Fibroblast of upper back skin (primary cell): ENCODE results near the gene ANAPC5.
"Not testable (repeated sequence)": the region's sequence is repeated elsewhere in the genome, so short reads cannot be mapped to it uniquely, and the experiment has no call there.

Source experiments
- DNase-seq: peaks from one replicate; pipeline ENCODE4 v3.0.0-alpha.2; 2013

The ANAPC5 gene

DNA sequence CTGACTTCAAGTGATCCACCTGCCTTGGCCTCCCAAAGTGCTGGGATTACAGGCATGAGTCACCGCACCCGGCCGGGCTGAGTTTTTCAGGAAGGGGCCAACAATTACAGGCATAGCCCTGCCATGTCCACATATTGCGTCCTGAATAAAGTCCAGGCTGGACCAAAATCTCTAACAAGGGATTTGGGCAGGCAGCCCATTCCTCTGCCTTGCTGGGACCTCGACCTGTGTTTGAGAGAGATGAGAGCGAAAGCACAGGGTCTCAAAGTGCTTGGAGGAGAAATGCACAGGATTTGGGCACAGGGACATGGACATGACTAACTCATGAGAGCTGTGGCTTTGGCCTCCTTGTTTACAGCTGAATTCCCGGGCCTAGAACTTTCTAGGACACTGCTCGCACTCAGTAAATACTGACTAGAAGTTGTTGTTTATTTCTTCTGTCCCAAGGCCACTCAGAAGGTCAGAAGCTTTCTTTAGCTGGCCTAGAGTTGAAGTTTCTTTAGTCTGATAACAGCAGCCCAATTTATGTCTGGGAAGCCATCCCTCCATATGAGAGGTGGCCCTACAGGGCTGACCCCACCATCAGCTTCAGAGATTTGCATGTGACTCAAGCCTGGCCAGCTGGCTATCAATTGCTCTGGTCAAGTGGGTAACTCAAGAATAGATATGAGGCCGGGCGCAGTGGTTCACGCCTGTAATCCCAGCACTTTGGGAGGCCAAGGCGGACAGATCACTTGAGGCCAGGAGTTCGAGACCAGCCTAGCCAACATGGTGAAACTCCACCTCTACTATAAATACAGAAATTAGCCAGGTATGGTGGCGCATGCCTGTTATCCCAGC lies 67.4 kb downstream of the ANAPC5 start:
- DNase-seq: no peak

DNA sequence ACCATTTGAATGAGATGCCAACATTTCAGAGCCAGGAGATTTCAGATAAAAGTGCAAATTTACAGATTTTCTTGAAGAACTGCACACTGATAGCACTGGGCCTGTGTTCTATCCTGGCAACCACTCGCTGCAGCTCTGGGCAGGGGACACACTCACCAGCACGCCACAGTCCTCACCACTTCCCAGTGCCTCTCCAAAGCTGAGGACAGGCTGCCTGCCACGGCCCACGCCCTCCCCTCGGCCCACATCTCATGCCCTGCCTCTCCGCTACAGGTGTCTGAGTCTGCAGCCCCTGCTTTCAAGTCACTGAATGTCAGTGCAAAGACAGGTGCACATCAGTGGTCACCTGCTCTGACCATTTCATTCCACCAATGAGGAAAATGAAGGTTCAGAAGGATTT lies 68.4 kb downstream of the ANAPC5 start:
- DNase-seq: no peak

DNA sequence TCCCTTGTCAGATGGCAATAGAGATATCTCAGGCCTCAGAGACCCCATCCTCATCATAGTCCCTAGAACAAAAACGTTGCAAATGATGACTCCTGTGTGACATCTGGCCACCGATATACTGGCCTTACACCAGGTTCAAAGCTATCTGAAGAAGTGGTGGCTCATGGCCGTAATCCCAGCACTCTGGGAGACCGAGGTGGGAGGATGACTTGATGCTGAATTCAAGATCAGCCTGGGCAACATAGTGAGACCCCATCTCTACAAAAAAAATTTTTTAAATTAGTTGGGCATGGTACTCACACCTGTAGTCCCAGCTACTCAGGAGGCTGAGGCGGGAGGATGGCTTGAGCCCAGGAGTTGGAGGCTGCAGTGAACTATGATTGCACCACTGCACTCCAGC lies 68.8 kb downstream of the ANAPC5 start:
- no peak for DNase-seq

DNA sequence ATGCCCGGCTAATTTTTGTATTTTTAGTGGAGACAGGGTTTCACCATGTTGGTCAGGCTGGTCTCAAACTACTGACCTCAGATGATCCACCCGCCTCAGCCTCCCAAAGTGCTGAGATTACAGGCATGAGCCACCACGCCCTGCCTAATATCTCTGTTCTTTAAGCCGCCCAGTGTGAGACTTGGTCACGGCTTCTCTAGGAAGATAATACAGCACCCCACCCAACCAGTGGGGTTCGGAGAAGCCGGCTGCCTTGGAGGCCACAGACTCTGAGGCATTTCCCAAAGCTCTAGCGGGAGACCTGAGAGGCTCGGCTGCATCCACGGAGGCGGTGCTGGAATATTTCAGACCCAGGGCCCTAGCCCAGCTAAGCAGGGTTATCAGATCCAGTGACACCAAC lies 69.3 kb downstream of the ANAPC5 start:
- DNase-seq: not testable (repeated sequence)

DNA sequence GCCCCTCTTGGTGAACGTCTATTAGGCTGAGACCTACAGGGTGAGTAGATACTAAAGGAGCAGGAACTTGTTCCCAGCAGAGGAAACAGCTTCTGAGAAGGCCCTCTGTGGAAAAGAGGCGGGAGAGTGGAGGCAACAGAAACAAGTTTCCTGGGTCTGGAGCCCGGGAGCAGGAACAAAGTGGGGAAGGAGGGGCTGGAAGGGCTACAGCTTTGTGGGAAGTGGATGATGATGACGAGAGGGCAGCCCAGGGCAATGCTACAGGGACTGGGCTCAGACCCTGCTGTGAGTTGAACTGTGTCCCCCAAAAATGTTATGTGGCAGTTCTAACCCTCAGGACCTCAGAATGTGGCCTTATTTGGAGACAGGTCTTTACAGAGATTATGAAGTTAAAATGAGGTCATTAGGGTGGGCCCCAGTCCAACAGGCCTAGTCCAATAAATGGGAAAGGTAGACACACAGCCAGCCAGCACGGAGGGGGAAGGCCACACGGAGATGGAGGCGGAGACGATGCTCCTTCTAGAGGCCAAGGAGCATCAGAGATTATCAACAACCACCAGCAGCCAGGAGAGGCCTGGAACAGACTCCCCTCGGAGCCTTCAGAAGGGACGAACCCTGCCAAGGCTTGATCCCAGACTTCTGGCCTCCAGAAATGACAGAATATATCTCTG lies 70.0 kb downstream of the ANAPC5 start:
- no peak for DNase-seq

DNA sequence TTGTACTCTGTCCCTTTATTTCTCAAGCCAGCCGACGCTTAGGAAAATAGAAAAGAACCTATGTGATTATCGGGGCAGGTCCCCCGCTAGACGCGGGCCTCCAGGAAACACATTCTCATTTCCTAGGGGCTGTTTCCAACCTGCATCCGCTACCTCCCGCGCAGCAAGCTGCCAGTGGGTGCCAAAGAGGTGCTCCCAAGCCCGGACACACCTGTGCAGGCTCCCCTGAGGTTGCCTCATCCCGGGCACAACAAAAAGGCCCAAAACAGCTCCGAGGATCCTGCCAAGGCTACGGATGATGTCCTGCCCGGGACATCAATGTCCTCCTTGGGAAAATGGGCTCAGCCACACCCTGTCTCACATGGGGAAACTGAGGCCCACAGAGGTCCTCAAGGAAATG lies 71.1 kb downstream of the ANAPC5 start:
- not testable (repeated sequence) for DNase-seq

DNA sequence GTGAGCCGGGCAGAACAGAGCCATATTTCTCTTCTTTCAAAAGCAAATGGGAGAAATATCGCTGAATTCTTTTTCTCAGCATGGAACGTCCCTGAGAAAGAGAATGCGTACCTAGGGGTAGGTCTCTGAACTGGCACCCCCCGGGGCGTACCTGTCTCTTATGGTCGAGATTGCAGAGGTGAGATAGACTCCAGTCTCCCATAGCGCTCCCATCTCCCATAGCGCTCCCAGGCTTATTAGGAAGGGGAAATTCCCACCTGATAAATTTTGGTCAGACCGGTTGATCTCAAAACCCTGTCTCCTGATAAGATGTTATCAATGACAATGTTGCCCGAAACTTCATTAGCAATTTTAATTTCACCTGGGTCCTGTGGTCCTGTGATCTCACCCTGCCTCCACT lies 71.7 kb downstream of the ANAPC5 start:
- DNase-seq: not testable (repeated sequence)

DNA sequence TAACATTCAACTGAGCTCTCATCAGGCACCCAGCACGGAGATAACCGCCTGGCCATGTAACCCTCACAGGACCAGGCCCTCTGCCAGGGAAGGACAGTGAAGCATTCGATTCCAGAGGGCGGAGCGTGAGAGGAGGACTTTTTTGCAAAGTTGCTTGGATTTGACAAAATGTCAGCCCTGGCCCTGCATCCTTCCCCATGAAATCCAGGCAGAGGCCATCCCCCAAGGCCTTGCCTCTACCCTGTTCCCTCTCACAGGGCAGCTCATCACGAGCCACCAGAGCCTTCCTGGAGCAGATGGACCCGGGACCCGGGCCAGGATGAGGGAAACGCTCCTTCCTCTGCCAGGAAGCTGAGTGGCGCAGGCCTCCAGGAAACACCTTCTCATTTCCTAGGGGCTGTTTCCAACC lies 72.7 kb downstream of the ANAPC5 start:
- no peak for DNase-seq

DNA sequence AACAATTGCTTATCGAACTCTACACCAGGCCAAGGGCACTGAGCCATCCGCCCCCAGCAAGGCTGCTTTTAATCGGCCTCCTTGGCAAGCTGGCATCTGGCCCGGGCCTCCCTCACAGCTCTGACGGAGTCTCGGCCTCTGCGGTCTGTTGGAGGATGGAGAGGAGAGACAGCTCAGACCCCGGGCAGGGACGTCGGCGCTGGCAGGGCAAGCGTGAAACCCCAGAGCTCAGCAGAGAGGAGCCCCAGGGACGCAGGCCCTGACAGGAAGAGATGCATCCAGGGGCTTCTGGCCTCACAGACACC lies 73.2 kb downstream of the ANAPC5 start:
- no peak for DNase-seq

DNA sequence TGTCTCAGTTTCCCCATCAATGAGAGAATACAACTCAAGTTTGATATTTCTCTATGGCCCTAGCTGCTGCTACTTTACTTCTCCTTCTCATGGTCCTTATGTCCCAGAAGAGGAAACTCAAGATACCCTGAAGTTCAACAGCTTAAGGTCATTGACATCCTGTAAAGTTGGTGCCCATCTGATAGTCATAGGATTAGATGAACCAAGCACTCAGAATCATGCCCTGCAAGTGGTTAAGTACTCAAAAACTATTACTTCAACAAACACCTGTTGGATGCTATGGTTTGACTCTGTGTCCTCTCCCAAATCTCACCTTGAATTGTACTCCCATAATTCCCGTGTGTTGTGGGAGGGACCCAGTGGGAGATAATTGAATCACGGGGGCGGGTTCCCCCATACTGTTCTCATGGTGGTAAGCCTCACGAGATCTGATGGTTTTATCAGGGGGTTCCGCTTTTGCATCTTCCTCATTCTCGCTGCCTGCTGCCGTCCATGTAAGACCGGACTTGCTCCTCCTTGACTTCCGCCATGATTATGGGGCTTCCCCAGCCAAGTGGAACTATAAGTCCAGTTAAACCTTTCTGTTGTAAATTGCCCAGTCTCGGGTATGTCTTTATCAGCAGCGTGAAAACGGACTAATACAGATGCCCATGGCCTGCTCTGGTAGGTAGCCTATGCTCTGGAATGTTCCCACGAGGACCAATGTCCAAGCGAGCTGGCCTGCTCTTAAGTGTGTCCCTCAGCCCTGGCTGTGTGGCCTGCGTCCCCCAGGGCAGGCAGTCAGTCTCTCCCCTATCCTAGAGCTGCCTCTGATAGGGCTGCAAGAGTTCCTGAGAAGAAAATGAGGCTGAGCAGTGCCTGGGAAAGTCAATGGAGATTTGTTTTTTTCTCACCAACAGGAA lies 73.8 kb downstream of the ANAPC5 start:
- DNase-seq: no peak

DNA sequence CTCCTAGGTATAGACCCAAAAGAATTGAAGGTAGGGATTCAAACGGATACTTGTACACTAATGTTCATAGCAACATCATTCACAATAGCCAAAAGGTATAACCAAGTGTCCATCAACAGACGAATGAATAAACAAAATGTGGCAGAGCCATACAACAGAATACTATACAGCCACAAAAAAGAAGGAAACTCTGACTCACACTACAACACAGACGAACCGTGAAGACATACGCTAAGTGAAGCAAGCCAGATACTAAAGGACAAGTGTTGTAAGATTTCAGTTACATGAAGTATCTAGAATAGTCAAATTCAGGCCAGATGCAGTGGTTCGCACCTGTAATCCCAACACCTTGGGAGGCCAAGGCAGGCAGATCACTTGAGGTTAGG lies 74.8 kb downstream of the ANAPC5 start:
- no peak for DNase-seq

DNA sequence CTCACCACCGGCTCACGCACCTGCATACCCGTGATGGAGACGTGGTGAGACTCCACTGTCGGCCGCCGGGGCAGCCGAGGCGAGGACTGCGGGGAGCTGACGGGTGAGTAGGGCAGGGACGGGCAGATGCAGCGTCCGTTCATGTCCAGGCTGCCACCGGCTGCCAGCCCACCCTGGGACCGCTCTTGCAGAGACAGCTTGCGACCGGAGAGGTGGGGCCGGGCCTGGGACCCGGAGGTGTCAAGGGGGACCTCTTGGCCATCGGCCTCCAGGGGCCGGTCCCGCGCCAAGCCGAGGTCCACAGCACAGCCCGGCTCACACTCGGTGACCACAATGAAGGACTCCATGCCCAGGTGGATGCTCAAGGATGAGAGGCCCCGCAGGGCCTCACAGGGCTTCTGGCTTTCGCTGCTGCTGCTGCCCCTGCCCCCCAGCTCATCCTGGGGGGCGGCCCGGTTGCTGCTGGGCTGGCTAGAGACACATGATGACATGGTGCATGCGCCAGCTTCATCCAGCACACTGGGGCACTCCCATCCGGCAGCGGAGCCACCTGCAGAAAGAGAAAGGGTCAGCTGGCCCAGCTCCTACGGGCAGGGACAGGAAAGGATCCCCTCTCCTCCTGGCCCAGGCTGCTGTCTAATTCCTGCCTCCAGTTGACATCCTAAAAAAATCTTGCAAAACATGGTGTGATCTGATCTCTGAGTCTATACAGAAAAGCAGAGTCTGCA lies 78.0 kb downstream of the ANAPC5 start:
- DNase-seq: no peak

DNA sequence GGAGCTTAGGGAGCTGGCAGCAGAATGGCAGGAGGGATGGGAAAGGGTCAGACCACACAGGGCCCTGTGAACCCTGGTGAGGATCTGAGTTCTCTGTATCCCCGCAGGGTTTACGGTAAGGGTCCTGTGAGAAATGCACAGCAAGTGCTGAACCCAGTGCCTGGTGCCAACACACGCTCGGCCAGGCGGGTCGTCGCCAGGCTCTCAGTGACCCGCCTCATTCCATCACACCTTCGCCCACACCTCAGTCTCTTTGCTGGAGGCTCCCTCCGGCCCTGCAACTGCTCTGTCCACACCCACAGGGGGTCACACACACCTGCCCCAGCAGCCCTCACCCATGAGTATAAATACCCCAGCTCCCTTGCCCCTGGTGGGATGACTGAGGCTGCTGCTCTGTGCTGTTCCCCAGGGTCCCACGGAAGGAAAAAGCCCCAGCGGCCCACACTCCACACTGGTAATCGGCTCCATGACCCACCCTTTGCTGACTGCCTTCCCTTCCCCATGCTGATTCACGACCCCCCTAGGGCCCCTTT lies 78.8 kb downstream of the ANAPC5 start:
- DNase-seq: no peak

DNA sequence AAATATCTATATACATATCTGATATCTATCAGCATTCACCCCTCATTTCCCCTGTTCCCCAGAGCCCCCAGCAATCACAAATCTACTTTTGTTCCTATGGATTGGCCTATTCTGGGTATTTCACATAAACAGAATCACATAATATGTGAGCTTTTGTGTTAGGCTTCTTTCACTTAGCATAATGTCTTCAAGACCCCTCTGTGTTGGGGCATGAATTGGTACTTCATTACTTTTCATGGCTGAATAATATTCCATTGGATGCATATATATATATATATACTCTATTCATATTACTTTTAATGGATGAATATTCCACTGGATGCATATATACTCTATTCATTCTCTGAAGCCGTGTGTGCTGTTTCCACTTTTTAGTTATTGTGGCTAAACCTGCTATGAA lies 84.4 kb downstream of the ANAPC5 start:
- no peak for DNase-seq

DNA sequence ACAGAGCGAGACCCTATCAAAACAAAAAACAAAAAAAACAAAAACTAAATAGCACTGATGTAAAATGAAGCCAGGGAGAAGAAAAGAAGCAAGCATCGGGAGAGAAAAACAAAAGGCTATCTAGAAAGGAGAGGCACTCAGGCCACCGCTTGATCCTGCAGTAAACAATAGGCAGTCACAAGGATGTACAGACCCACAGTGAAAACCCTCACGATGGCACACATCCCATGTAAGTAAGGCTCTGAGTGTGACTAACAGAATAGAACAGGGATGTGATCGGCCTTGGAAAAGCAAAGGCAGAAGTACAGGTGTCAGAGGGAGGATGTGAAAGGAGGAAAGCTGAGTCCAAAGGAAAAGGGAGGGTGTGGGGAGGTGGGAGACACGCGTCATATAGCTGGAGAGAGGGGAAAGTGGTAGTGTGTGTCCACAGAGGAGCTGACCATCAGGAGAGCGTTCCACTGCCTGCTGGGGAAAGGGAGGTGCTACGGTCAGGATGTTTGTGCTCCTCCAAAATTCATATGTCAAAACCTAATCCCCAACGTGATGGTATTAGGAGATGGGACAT lies 87.2 kb downstream of the ANAPC5 start:
- DNase-seq: no peak

DNA sequence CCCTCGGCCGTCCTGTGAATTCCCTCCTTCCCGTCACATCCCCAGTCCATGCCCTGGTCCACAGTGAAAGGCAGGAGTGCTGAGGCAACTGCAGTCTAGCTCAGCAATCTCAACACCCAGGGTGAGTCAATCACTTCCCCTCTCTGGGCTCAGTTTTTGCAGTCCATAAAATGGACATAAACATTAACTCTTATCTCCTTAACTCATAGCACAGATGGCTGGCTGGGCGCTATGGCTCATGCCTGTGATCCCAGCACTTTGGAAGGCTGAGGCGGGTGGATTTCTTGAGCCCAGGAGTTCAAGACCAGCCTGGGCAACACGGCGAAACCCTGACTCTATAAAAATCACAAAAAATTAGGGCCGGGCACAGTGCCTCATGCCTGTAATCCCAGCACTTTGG lies 88.1 kb downstream of the ANAPC5 start:
- DNase-seq: no peak

DNA sequence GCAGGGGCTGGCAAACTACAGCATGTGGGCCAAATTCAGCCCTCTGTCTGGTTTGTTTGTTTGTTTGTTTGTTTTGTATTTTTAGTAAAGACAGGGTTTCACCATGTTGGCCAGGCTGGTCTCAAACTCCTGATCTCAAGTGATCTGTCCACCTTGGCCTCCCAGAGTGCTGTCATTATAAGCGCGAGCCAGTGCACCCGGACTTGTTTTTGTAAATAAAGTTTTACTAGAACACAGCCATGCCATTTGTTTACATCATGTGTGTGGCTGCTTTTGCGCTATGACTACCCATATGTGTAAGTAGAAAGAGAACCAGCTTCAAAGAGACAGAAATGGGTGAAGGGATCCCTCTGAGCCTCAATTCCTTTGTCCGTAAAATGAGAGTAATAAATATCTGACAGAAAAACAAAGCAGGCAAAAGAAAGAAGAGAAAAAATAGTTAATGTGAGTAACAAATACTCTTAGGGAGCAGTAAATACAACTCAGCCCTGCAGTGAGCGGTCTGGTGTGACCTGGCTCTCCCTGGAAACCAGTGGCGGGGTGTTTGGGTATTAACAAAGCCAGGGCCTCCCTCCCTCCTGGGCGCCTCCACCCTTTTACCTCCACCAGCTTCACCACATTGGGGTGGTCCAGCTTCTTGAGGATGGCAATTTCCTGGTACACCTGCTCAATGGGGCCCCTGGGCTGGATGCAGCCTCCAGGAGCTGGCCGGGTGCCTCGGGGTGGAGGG lies 88.8 kb downstream of the ANAPC5 start:
- DNase-seq: no peak

DNA sequence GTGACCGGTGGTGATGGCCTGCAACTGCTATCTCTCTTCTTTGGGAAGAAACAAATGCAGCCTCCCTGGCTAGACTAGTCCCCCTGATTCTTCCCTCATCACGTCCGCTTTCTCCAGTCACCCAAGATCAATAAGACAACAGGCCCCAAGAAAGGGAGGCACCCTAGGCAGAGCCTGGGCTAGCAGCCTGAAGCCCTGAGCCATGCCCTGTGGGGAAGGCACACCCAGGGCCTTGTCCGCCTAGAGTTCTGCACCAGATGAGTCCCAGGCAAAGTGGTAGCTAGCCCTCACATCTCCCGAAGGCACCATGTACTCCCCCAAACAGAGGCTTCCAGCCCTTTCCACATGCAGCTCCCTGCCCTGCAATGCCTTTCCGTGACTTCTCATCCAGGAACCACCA lies 90.8 kb downstream of the ANAPC5 start:
- no peak for DNase-seq

DNA sequence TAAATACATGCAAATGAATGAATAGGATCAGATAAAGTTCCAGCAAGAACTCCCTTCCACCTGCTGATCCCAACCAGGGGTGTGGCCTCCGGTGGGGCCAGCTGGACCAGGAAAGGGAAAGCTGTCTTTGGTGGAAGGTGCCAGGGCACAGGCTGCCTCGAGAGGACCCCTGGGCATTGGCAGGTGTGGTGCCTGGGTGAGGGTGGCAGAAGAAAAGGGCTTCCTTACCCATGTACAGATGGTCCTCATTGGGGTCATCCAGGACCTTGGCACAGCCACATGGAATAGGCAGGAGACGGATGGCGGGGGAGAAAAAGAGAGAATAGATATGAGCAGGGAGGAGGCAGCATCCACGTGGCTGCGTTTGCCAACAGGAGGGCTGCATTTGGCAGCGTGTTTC lies 92.1 kb downstream of the ANAPC5 start:
- no peak for DNase-seq

DNA sequence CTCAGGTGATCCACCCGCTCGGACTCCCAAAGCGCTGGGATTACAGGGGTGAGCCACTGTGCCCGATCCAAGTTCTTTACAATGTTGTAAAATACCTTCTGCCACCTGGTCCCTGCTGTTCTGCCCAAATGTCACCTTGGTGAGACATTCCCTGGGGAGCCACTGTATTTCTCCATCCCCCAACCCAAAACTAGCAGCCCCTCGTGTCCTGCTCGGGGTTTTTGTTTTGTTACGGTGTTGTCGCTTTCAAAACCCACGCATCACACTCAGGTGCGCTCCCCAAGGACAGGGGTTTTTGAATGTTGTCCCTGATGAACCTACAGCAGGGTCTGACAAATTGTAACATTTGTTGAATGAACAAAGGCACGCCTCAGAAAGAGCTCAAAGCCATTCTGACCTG lies 93.1 kb downstream of the ANAPC5 start:
- no peak for DNase-seq
